Measurements from ENCODE around the gene TUBGCP3. TPM values are rescaled to one million over a fixed set of nuclear protein-coding genes. Genes with fewer than 3 reads are reported as not detected.

The TUBGCP3 gene
- total and polyA plus RNA-seq, 2 donors (not counting 1 experiment from before 2014, with no cell fraction given), result 30.6 to 65.1 TPM

GRCh38 chr13:112567161-112567862 is 20.6 kb downstream of the TUBGCP3 start:
- Histone ChIP-seq H3K4me1 (ENCODE audit: control insufficient read depth in 2 of 2, insufficient read depth in 2 of 2, low read length in 2 of 2) (no peaks in the 10 kb centered on the region), H3K36me3 (replicated peaks in 1 of 2; ENCODE audit: control extremely low read depth in 1 of 2, control insufficient read depth in 1 of 2, extremely low read depth in 1 of 2, insufficient read depth in 2 of 2, low read length in 1 of 2) (peaks cover 20 to 49% of the 10 kb centered on the region in 2 experiments), H3K9ac (ENCODE audit: low read length) (no peak overlapping the region), H3K27ac (ENCODE audit: low read length in 2 of 2) (no peak overlapping the region), H4K20me1 (ENCODE audit: control insufficient read depth, insufficient read depth, low read length, poor library complexity, severe bottlenecking) (peaks cover 48% of the 10 kb centered on the region), H2AFZ (ENCODE audit: insufficient read depth, low read depth, low read length, poor library complexity, severe bottlenecking) (no peak overlapping the region), H3K4me2 (replicated peaks; ENCODE audit: low read depth, low read length, poor library complexity, severe bottlenecking) (no peak overlapping the region), H3K79me2 (ENCODE audit: control insufficient read depth, insufficient read depth, low read length) (peaks cover 52% of the 10 kb centered on the region), H3K9me3 (ENCODE audit: control extremely low read depth in 1 of 3, control insufficient read depth in 2 of 3, insufficient read depth in 1 of 3, low read length in 2 of 3) (no peaks in the 10 kb centered on the region), H3K27me3 (replicated peaks in 1 of 4; ENCODE audit: control extremely low read depth in 1 of 4, control insufficient read depth in 3 of 4, insufficient read depth in 4 of 4, low read length in 3 of 4) (no peaks in the 10 kb centered on the region), H3K4me3 (ENCODE audit: control extremely low read depth in 1 of 5, extremely low read depth in 1 of 5, insufficient read depth in 1 of 5, low read depth in 2 of 5, low read length in 4 of 5) (no peak overlapping the region)
- WGBS (ENCODE audit: insufficient coverage), result 91% methylated on average over 3 of the region's 5 CpGs
- Mint-ChIP-seq H3K4me3 (no peak overlapping the region), H3K27me3 (no peaks in the 10 kb centered on the region), H3K27ac (no peak overlapping the region), H3K4me1 (peaks cover 20% of the 10 kb centered on the region), H3K9me3 (ENCODE audit: insufficient read depth) (no peaks in the 10 kb centered on the region)
- ATAC-seq (ENCODE audit: low read depth) (no peak), DNase-seq (no peak)
- POLR2A ChIA-PET, result no interaction called here
- CTCF ChIA-PET, result no interaction called here
- intact Hi-C loops (cut with micrococcal nuclease), result no loop called here
- TF ChIP-seq CTCF (IDR thresholded peaks at IDR 0.05) (no peak), EZH2 (IDR thresholded peaks at IDR 0.05; ENCODE audit: borderline replicate concordance, insufficient read depth, low read depth, low read length, poor library complexity, severe bottlenecking) (no peak)

GRCh38 chr13:112562786-112563383 is 25.1 kb downstream of the TUBGCP3 start:
- DNase-seq (no peak), ATAC-seq (ENCODE audit: low read depth) (no peak)
- CTCF ChIA-PET, result interaction anchor here (0.7 kb wide), 1 partner anchor 29 kb away, joined by 3 read pairs; no protein-coding TSS in a partner anchor
- no peaks in the 10 kb centered on the region for H3K27me3 ChIP-seq (replicated peaks in 1 of 4; ENCODE audit: control extremely low read depth in 1 of 4, control insufficient read depth in 3 of 4, insufficient read depth in 4 of 4, low read length in 3 of 4)
- no peak overlapping the region for H2AFZ ChIP-seq (ENCODE audit: insufficient read depth, low read depth, low read length, poor library complexity, severe bottlenecking)
- POLR2A ChIA-PET, result no interaction called here
- Mint-ChIP-seq H3K4me1 (peaks cover 23% of the 10 kb centered on the region), H3K9me3 (ENCODE audit: insufficient read depth) (no peaks in the 10 kb centered on the region), H3K27me3 (no peaks in the 10 kb centered on the region), H3K27ac (peak overlapping the region; percentile 20), H3K4me3 (no peak overlapping the region)
- H3K27ac ChIP-seq (ENCODE audit: low read length in 2 of 2), result no peak overlapping the region
- H3K36me3 ChIP-seq (replicated peaks in 1 of 2; ENCODE audit: control extremely low read depth in 1 of 2, control insufficient read depth in 1 of 2, extremely low read depth in 1 of 2, insufficient read depth in 2 of 2, low read length in 1 of 2), result peaks cover 20 to 52% of the 10 kb centered on the region in 2 experiments
- WGBS (ENCODE audit: insufficient coverage), result 97% methylated on average over 14 of the region's 18 CpGs
- H3K9me3 ChIP-seq (ENCODE audit: control extremely low read depth in 1 of 3, control insufficient read depth in 2 of 3, insufficient read depth in 1 of 3, low read length in 2 of 3), result no peaks in the 10 kb centered on the region
- H3K4me2 ChIP-seq (replicated peaks; ENCODE audit: low read depth, low read length, poor library complexity, severe bottlenecking), result no peak overlapping the region
- TF ChIP-seq CTCF (IDR thresholded peaks at IDR 0.05) (no peak), EZH2 (IDR thresholded peaks at IDR 0.05; ENCODE audit: borderline replicate concordance, insufficient read depth, low read depth, low read length, poor library complexity, severe bottlenecking) (no peak)
- peaks cover 25% of the 10 kb centered on the region for H4K20me1 ChIP-seq (ENCODE audit: control insufficient read depth, insufficient read depth, low read length, poor library complexity, severe bottlenecking)
- H3K4me3 ChIP-seq (ENCODE audit: control extremely low read depth in 1 of 5, extremely low read depth in 1 of 5, insufficient read depth in 1 of 5, low read depth in 2 of 5, low read length in 4 of 5), result no peak overlapping the region
- H3K9ac ChIP-seq (ENCODE audit: low read length), result no peak overlapping the region
- peaks cover 46% of the 10 kb centered on the region for H3K79me2 ChIP-seq (ENCODE audit: control insufficient read depth, insufficient read depth, low read length)
- H3K4me1 ChIP-seq (ENCODE audit: control insufficient read depth in 2 of 2, insufficient read depth in 2 of 2, low read length in 2 of 2), result peaks cover 4 to 10% of the 10 kb centered on the region in 2 donors
- intact Hi-C loops (cut with micrococcal nuclease), result no loop called here

Measured in B cell (primary cell).